ENCODE data around the gene RNASE11.

DNA sequence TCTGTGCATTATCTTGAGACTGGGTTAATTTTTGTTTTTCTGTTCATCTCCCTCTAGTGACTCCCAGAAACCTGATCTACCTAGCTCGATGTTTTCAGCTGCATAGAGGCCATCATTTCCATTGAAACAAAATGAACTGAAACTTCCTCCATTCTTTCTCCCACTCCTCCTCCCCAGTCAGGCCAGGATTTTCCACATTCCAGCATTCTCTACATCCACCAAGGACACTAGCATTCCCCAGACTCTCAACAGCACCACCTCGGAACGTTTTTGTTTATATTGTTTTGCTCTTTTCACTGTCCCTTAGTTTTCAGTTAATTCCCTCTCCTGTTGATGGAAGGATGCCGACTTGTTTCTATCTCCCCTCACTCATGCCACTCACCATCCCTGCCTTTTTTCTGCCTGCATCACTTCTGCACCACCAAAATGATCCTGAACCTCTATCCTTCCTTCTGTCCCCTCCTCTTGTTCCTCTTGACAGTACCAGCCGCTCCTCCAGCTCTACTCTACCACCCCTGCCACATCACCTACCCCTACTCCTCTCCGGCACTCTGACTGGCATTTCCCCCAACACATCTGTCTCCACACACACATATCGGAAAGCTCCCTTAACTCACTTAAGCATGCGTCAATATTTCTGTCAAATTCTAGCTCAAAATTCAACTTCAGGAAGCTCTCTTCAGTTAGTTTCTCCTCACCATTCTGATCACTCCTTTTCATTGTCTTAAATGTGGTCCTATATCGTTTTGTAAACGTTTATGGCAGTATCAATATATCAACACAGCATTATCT is 40.5 kb upstream of the RNASE11 start:
- TF ChIP-seq, protein P1, sequence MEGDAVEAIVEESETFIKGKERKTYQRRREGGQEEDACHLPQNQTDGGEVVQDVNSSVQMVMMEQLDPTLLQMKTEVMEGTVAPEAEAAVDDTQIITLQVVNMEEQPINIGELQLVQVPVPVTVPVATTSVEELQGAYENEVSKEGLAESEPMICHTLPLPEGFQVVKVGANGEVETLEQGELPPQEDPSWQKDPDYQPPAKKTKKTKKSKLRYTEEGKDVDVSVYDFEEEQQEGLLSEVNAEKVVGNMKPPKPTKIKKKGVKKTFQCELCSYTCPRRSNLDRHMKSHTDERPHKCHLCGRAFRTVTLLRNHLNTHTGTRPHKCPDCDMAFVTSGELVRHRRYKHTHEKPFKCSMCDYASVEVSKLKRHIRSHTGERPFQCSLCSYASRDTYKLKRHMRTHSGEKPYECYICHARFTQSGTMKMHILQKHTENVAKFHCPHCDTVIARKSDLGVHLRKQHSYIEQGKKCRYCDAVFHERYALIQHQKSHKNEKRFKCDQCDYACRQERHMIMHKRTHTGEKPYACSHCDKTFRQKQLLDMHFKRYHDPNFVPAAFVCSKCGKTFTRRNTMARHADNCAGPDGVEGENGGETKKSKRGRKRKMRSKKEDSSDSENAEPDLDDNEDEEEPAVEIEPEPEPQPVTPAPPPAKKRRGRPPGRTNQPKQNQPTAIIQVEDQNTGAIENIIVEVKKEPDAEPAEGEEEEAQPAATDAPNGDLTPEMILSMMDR (IDR thresholded peaks at IDR 0.05; ENCODE audit: low read depth, low read length), result no peak
- no peak for TF ChIP-seq EZH2phosphoT487 (IDR thresholded peaks at IDR 0.05; ENCODE audit: low read depth)
